Mucosa of rectum (tissue), 2 donors: ENCODE data around the gene RANBP3L.

ENCODE experiments used
- H3K27ac ChIP-seq, 2 donors: one replicate each; pipeline ENCODE4 v1.7.0; 2013; ENCODE audit warnings: inconsistent platforms in 2 of 2, low read depth in 2 of 2, low read length in 2 of 2
- H3K27me3 ChIP-seq, 2 donors: one replicate each; pipeline ENCODE4 v1.7.0; 2013; ENCODE audit warnings: low read length in 2 of 2; ENCODE audit not compliant: control insufficient read depth in 2 of 2, insufficient read depth in 2 of 2
- H3K36me3 ChIP-seq, 2 donors: one replicate each; pipeline ENCODE4 v1.7.0; 2013; ENCODE audit warnings: low read length in 2 of 2; ENCODE audit not compliant: control insufficient read depth in 2 of 2, insufficient read depth in 2 of 2
- H3K4me1 ChIP-seq, 2 donors: one replicate each; pipeline ENCODE4 v1.7.0; 2013; ENCODE audit warnings: low read length in 2 of 2, mild to moderate bottlenecking in 1 of 2; ENCODE audit not compliant: control insufficient read depth in 2 of 2, insufficient read depth in 2 of 2
- H3K4me3 ChIP-seq, 2 donors: one replicate each; pipeline ENCODE4 v1.7.0; 2013; ENCODE audit warnings: low read length in 2 of 2
- H3K9ac ChIP-seq, 2 donors: one replicate each; pipeline ENCODE4 v1.7.0; 2013; ENCODE audit warnings: low read length in 2 of 2, low read depth in 1 of 2, mild to moderate bottlenecking in 1 of 2
- H3K9me3 ChIP-seq, 2 donors: one replicate each; pipeline ENCODE4 v1.7.0; 2013; ENCODE audit warnings: low read length in 2 of 2; ENCODE audit not compliant: control insufficient read depth in 2 of 2
- donor health status: healthy.
- donor health status: Normal muscosa, but diverticular disease.

RANBP3L gene

GRCh38 chr5:36312953-36313672 is 11.4 kb upstream of the RANBP3L start:
- no peaks in the 10 kb centered on the region for H3K4me1 ChIP-seq
- no peak overlapping the region for H3K4me3 ChIP-seq
- no peak overlapping the region for H3K27ac ChIP-seq
- no peaks in the 10 kb centered on the region for H3K36me3 ChIP-seq
- H3K9me3 ChIP-seq = no peaks in the 10 kb centered on the region
- H3K9ac ChIP-seq = no peak overlapping the region
- H3K27me3 ChIP-seq = no peaks in the 10 kb centered on the region

- Histone ChIP-seq H3K9me3 (no peaks in the 10 kb centered on the region), H3K4me3 (no peak overlapping the region), H3K4me1 (no peaks in the 10 kb centered on the region), H3K36me3 (no peaks in the 10 kb centered on the region), H3K9ac (no peak overlapping the region), H3K27me3 (no peaks in the 10 kb centered on the region), H3K27ac (no peak overlapping the region)
These were observed 10.3 kb upstream of the RANBP3L start for GRCh38 chr5:36311956-36312355.

- no peak overlapping the region for H3K9ac ChIP-seq
- no peak overlapping the region for H3K27ac ChIP-seq
- H3K4me1 ChIP-seq = no peaks in the 10 kb centered on the region
- no peak overlapping the region for H3K4me3 ChIP-seq
- no peaks in the 10 kb centered on the region for H3K27me3 ChIP-seq
- H3K36me3 ChIP-seq = no peaks in the 10 kb centered on the region
- no peaks in the 10 kb centered on the region for H3K9me3 ChIP-seq
These were observed 8.4 kb upstream of the RANBP3L start for GRCh38 chr5:36310138-36310537.

- Histone ChIP-seq H3K4me3 (no peak overlapping the region), H3K27ac (no peak overlapping the region), H3K9me3 (no peaks in the 10 kb centered on the region), H3K9ac (no peak overlapping the region), H3K27me3 (no peaks in the 10 kb centered on the region), H3K4me1 (peaks cover 3% of the 10 kb centered on the region in 2 donors), H3K36me3 (no peaks in the 10 kb centered on the region)
These were observed 4.0 kb upstream of the RANBP3L start for GRCh38 chr5:36305571-36306326.

- Histone ChIP-seq H3K27ac (no peak overlapping the region), H3K9me3 (no peaks in the 10 kb centered on the region)
These were observed 2.5 kb upstream of the RANBP3L start for GRCh38 chr5:36304095-36304805.

GRCh38 chr5:36300927-36301540 is 668 bp downstream of the RANBP3L start:
- H3K4me1 ChIP-seq = peaks cover 3% of the 10 kb centered on the region in 2 donors
- H3K36me3 ChIP-seq = no peaks in the 10 kb centered on the region
- no peaks in the 10 kb centered on the region for H3K27me3 ChIP-seq
- H3K27ac ChIP-seq = no peak overlapping the region
- H3K9ac ChIP-seq = no peak overlapping the region
- H3K4me3 ChIP-seq = no peak overlapping the region
- H3K9me3 ChIP-seq = no peaks in the 10 kb centered on the region

More at GRCh38 chr5:36304095-36304805, 2.5 kb upstream of the RANBP3L start:
- Histone ChIP-seq H3K4me1 (peaks cover 3% of the 10 kb centered on the region in 2 donors), H3K27me3 (no peaks in the 10 kb centered on the region), H3K36me3 (no peaks in the 10 kb centered on the region), H3K4me3 (no peak overlapping the region), H3K9ac (no peak overlapping the region)

- no peak overlapping the region for H3K27ac ChIP-seq
- no peaks in the 10 kb centered on the region for H3K36me3 ChIP-seq
- peaks cover 3% of the 10 kb centered on the region in 2 donors for H3K4me1 ChIP-seq
- no peaks in the 10 kb centered on the region for H3K27me3 ChIP-seq
- H3K9me3 ChIP-seq = no peaks in the 10 kb centered on the region
- no peak overlapping the region for H3K4me3 ChIP-seq
- H3K9ac ChIP-seq = no peak overlapping the region
These were observed 1.3 kb downstream of the RANBP3L start for GRCh38 chr5:36300191-36300926.

GRCh38 chr5:36298552-36298951 is 3.1 kb downstream of the RANBP3L start:
- no peaks in the 10 kb centered on the region for H3K27me3 ChIP-seq
- no peak overlapping the region for H3K27ac ChIP-seq
- no peaks in the 10 kb centered on the region for H3K36me3 ChIP-seq
- no peak overlapping the region for H3K4me3 ChIP-seq
- H3K9ac ChIP-seq = no peak overlapping the region
- no peaks in the 10 kb centered on the region for H3K9me3 ChIP-seq
- peaks cover 3% of the 10 kb centered on the region in 2 donors for H3K4me1 ChIP-seq

GRCh38 chr5:36297653-36298052 is 4.0 kb downstream of the RANBP3L start:
- H3K9me3 ChIP-seq = no peaks in the 10 kb centered on the region
- H3K27me3 ChIP-seq = no peaks in the 10 kb centered on the region
- no peak overlapping the region for H3K9ac ChIP-seq
- no peaks in the 10 kb centered on the region for H3K36me3 ChIP-seq
- no peak overlapping the region for H3K4me3 ChIP-seq
- no peak overlapping the region for H3K27ac ChIP-seq
- peaks cover 3% of the 10 kb centered on the region in 2 donors for H3K4me1 ChIP-seq
